Measurements from ENCODE around the gene HECTD4.
"Not testable (repeated sequence)": the region's sequence is repeated elsewhere in the genome, so short reads cannot be mapped to it uniquely, and the experiment has no call there.

The HECTD4 gene, protein sequence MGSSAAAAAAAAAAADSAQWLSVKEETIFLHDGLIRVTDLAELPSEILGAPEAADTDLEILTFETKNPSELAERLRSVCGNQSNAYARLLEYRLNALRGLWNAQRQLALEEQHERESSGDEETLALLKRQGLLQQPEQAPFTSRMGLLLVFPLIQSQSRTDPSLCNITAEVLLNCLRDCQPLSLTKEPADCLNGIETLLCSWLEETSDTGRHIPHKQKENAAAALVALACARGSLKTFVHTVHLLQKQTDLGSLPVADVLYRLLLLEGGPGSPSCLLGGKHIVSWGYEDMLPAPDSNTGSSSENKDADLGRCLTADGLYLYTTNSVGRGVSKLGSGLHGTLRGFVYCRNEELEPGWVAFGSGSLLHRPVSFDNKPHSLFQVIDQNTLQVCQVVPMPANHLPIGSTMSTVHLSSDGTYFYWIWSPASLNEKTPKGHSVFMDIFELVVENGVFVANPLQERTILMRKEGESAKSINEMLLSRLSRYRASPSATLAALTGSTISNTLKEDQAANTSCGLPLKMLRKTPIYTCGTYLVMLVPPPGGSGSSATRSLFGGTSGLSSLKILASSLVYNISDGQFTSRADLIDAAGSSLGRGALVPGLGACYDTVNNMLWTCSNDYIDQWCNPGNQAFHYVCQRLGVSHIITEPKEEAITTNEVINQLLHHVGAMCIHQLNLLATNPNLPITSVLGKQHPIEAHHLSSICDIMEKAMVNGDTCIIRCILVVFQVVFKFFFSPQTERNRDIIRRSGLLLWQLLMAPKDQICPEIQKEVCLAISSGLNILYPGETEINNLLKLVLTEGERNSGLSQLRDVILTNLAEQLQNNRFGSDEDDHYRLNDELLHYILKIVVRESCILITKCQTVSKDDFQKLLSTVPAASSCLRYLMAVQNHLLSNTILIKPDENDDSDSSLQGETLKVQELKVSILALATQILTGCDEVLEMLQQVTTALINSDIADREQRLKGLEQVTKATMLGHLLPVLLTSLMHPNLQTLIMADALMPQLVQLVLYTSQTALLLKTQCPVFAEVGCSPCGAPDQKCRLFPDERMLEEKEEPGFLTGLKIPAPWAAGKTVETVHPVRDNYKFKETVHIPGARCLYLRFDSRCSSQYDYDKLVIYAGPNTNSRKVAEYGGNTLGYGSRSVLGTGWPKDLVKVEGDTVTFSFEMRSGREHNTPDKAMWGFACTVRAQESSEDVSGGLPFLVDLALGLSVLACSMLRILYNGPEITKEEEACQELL (N-terminal part only)

DNA sequence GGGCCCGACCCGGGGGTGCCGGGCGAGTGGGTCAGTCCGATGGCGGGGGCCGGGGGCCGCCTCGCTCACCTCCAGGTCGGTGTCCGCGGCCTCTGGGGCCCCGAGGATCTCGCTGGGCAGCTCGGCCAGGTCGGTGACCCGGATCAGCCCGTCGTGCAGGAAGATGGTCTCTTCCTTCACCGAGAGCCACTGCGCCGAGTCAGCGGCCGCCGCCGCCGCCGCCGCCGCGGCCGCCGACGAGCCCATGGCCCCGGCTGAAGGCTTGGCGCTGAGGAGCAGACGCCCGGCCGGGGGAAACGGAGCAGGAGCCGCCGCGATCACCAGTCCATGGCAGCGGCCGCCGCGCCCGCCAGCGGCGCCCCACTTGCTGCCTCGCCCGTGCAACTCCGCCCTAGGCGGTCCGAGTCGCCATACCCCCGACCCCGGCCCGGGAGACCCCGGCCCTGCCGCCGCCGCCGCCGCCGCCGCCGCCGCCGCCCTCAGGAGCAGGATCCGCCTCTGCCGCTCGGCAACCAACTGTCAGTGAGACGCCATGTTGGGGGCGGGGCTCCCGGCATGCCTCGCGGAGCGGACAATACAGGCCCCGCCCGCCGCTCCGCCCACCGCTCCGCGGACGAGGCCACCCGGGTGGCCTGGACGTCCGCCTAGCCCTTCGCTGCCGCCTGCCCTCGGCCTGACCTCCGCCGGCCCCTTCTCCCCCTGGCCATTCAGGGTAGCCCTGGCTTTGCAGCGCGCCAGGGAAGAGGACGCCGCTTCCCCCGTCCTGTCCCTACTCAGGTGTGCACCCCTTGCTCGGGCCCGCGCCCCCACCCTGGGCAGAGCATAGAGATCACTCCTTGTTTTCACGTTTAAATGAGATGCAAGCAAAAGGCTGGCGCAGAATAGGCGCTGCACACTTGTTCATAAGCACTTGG is at the start of gene HECTD4:
HECTD4 (minus strand) TSS at position 549 of the 914 bp plus-strand sequence; CDS start at position 246, 303 bp downstream.
- DNase-seq (ENCODE audit: low read depth): peak; percentile 89

DNA sequence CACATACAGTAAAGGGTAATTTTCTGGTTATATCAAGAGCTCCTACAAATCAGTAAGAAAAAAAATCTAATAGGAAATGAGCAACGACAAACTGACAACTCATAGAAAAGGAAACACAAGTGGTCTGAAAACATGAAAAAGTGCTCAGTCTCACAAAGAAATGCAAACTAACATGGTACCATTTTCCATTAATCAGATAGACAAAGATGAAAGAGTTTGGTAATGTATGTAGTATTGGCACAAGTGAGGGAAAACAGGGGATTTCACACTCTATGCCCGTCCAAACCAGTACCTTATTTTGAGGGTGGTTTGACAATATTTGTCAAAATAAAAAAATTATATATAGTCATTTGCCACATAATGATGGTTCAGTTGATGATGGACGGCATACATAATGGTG is 49.7 kb upstream of the HECTD4 start:
- no peak for DNase-seq (ENCODE audit: low read depth)

DNA sequence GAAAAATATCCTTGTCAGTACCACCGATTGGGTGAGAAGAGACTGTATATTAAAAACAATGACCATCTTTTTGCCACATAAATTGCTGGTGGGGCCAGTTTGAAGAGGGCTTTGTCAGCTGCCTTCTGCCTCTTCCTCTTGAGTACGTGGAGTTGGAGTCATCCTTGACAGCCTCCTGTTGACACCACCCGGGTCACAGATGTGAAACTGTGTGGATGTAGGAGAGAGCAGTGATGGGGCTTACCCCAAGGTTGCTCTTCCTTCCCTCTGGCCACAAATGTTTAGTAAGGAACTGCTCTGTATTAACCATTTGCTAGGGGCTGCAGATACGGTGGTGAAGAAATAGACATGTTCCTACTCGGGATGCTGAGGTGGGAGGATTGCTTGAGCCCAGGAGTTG is 48.7 kb upstream of the HECTD4 start:
- no peak for DNase-seq (ENCODE audit: low read depth)

DNA sequence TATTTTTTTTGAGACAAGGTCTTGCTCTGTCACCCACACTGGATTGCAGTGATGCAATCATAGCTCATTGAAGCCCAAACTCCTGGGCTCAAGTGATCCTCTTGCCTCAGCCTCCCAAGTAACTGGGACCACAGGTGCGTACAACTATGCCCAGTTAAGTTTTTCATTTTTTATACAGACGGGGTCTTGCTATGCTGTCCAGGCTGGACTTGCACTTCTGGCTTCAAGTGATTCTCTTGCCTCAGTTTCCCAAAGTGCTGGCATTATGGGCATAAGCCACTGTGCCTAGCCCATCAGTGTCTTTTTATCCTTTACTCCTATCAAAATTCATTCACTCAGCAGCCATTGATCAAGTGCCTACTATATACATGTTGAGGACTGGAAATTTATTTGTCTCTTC is 45.5 kb upstream of the HECTD4 start:
- DNase-seq (ENCODE audit: low read depth): no peak

DNA sequence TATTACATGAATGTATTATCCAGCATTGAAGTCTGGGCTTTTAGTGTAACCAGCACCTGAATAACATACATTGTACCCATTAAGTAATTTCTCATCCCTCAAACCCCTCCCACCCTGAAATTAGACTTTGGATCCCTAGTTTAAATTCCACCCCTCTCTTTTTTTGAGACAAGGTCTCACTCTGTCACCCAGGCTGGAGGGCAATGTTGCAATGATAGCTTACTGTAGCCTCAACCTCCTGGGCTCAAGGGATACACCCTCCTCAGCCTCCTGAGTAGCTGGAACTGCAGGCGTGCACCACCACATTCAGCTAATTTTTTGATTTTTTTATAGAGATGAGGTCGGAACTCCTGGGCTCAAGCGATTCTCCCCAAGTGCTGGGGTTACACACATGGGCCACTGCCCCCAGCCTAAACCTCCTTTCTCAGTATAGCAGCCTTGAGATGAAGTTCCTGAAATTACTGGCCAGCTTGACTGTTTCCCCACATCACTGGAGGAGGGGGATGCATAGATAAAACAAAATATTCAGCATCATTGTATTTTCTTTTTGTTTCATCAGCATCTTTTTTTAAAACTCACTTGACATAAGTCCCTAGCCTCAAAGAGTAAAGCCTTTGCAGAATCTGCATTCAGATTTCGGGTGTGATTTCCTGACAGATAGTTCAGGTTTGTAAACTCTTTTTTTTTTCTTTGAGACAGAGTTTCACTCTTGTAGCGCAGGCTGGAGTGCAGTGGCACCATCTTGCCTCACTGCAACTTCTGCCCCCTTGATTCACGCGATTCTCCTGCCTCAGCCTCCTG is 43.6 kb upstream of the HECTD4 start:
- no peak for DNase-seq (ENCODE audit: low read depth)

DNA sequence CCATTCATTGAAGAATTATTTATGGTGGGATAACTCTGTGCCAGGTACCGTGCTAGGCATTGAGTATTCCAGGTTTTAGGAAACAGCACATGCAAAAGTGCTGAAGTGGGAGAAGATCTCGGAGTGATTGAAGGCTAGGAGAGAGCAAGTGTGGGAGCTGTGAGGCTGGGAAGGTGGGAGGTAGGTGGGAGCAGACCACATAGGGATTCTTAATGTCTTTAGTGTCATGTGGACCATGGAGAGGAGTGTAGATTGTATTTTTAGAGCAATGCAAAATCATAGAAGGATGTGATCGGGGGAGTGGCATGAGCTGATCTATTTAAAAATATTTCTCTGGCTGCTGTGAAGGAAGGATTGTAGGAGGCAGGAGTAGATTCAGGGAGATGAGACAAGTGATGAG is 41.9 kb upstream of the HECTD4 start:
- no peak for DNase-seq (ENCODE audit: low read depth)

DNA sequence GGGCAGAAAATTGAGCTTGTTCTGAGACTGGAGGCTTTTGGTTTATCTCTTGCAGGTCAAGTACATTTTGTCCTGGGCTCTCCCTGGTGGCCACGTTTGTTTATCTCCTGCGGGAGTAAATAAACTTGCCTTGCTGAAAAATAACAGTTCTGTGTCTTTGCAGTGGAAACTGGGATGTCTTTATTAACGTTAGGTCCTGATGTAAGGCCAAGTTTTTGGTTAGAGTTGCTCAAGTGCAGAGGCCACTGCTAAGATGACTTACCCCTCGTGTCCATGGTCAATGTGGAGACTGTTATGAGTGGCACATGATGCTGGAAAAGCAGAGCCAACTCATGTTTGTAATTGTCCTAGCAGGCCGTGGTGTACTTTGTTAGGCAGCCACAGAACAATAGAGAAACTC is 40.3 kb upstream of the HECTD4 start:
- DNase-seq (ENCODE audit: low read depth): peak; percentile 10

DNA sequence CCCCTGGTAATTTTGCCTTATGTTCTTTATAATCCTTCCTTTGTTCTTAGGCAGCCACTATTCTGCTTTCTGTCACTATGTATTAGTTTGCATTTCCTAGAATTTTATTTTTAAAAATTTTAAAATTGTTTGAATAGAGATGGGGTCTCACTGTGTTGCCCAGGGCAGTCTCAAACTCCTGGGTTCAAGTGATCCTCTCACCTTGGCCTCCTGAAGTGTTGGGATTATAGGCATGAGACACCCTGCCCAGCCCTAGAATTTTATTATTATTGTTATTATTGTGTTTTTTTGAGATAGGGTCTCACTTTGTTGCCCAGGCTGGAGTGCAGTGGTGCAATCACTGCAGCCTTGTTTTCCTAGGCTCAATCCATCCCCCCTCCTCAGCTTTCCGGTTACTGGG is 39.1 kb upstream of the HECTD4 start:
- no peak for DNase-seq (ENCODE audit: low read depth)

DNA sequence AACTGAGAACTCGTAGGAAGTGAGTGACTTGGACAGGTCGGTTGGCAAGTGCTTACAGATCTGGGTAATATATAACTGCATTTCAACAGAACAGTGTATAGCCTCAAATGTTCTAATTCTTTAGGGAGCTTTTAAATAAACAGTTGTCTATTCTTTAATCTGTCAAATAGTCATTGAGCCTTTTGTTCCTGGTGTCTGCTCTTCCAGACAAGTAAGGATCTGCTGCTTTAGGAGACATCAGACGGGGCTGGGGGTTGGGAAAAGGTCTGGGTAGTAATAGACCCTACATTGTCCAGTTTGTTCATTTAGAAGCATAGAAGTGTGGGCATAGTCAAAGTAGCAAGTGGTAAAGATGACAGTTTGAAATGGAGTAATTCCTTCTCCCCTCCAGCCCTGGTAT is 38.5 kb upstream of the HECTD4 start:
- DNase-seq (ENCODE audit: low read depth): no peak

DNA sequence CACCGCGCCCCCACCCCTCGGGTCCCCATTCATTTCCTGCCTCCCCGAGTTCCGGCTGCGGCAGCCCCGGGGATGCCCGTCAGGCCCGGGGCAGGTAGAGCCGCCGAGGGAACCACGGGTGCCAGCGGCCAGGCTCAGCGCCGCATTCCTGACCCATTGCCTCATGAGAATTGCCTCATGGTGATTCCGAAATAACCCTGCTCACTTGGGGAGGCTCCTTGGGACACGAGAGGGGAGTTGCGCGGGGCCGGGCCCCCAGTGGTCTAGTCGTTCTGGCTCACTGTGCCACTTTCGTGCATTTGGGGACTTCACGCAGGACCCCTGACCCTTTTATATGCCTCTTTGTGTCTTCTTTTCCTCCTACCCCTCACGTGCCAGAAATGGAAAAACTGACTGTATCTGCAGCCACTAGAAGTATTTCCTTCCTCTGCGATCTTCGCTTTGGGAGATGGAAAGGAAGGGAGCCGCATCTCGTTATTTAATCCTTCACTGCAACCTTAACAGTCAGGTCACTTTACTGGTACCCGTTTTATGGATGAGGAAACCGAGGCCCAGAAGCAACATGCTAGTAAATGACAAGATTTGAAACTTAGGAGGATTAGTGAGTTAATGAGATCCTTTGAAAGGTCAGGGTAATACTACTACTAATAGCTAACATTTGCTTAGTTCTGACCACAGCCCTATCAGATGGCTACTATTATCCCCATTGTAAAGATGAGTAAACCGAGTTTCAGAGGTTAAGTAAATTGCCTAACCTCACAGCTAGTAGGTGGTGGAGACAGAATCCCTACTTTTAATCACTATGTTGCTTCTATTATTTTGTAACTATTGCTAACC is 37.3 kb upstream of the HECTD4 start:
- DNase-seq (ENCODE audit: low read depth): peak; percentile 89

DNA sequence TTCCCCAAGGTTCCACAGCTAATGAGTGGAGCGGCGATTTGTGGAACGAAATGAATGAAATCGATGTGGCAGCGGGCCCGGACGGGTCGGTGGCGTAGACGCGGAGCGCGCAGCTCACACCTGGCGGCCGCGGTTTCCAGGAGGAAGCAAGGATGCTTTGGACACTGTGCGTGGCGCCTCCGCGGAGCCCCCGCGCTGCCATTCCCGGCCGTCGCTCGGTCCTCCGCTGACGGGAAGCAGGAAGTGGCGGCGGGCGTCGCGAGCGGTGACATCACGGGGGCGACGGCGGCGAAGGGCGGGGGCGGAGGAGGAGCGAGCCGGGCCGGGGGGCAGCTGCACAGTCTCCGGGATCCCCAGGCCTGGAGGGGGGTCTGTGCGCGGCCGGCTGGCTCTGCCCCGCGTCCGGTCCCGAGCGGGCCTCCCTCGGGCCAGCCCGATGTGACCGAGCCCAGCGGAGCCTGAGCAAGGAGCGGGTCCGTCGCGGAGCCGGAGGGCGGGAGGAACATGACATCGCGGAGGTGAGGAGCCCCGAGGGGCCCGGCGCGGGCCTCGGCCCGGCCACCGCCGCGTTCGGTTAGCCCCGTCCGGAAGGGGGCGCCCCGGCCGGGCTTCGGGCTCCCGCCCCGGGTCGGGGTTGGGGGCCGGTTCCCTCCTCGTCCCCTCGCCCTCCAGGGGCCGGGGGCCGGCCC is 36.5 kb upstream of the HECTD4 start, which contains the start of gene PTPN11:
PTPN11 (plus strand) TSS at position 340 of the 689 bp plus-strand sequence; CDS start at position 505, 165 bp downstream.
- DNase-seq (ENCODE audit: low read depth): peak; percentile 86

DNA sequence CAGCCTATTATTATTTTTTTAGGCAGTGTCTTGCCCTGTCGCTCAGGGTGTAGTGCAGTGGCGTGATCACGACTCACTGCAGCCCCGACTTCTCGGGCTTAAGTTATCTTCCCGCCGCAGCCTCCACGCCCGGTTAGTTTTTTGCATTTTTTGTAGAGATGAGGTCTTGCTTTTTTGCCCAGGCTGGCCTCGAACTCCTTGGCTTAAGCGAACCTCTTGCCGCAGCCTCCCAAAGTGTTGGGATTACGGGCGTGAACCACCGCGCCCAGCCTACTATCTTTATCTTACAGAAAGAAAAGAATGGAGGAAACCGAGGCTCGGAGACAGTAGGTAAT is 36.0 kb upstream of the HECTD4 start:
- no peak for DNase-seq (ENCODE audit: low read depth)

DNA sequence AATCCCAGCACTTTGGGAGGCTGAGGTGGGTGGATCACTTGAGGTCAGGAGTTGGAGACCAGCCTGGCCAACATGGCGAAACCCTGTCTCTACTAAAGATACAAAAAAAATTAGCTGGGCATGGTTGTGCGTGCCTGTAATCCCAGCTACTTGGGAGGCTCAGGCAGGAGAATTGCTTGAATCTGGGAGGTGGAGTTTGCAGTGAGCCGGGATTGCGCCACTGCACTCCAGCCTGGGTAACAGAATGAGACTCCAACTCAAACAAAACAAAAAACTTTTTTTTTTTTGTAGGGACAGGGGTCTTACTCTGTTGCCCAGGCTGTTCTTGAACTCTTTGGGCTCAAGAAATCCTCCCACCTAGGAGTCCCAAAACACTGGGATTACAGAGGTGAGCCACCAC is 33.2 kb upstream of the HECTD4 start:
- DNase-seq (ENCODE audit: low read depth): not testable (repeated sequence)

DNA sequence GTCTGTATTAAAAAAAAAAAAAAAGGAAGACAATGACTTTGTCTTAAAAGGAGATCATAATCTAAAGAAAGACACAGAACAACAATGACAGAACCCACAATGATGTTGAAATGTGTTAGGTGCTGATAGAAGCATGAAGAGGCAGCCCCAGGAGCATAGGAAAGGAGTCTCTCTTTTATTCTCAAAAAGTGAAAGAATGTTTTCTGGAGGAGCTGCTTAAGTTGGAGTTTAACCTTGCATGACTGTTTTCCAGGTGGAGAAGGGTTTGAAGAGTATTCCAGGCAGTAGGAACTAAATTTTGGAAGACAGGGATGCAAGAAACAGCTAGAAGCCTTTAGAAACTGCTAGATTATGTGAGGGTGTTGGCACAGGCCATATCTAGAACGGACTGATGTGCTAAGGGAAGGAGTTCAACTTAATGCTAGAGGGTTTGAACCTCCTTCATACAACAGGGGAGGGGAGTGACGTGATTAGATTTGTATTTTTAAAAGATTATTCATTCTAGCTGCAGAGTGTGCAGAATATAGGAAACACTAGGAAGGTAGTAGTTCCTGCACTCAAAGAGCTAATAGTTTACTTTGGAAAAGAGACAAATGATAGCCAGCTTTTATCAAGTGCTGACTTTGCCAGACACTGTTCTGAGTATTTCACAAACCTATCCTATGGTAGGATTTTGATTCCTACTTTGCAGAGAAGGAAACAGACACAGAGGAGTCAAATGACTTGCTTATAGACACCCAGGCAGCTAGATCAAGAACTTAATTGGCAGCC is 31.8 kb upstream of the HECTD4 start:
- DNase-seq (ENCODE audit: low read depth): no peak

DNA sequence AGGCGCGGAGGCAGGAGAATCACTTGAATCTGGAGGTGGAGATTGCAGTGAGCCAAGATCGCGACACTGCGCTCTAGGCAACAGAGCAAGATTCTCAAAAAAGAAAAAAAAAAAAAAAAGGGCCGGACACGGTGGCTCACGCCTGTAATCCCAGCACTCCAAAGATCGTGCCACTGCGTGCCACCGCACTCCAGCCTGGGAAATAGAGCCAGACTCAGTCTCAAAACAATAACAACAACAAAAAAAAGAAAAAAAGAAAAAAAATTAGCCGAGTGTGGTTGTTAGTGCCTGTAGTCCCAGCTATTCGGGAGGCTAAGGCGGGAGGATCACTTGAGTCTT is 27.6 kb upstream of the HECTD4 start:
- DNase-seq (ENCODE audit: low read depth): no peak

DNA sequence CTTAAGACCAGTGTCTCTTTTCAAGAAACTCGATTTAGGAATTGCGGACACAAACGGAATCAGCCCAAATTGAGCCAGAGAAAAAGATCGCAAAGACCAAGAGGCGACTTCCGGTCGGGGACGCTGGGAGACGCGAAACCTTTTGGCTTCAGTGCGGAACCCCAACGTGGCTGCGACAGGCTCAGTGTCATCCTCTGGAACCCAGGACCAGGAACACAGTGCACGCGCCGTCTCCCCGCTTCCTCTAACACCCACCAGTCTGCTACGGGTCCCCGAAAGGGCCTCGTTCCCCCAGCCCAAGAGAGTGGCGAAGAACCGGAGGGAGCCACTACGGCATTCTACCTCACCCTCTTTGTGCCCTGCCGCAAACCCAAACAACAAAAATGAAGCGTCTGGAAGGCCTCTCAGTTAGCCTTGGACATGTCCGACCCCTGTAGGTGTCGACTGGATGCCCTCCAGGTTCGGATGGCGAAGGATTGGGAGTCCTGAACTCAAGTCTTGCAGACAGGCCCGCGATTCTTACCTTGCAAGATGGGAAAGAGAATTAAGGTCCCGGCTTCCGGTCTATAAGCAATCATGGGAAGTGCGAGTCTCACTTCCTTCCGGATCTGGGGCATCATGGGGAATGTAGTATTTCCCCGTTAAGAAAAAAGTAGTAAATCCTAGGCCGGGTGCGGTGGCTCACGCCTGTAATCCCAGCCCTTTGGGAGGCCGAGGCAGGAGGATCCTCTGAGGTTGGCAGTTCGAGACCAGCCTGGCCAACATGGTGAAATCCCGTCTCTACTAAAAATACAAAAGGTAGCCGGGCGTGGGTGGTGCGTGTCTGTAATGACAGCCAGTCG is 27.1 kb upstream of the HECTD4 start, which contains the start of gene RPL6:
RPL6 (minus strand) TSS at position 542 of the 842 bp plus-strand sequence. CDS start 949 bp downstream, outside the sequence.
- peak; percentile 94 for DNase-seq (ENCODE audit: low read depth)

DNA sequence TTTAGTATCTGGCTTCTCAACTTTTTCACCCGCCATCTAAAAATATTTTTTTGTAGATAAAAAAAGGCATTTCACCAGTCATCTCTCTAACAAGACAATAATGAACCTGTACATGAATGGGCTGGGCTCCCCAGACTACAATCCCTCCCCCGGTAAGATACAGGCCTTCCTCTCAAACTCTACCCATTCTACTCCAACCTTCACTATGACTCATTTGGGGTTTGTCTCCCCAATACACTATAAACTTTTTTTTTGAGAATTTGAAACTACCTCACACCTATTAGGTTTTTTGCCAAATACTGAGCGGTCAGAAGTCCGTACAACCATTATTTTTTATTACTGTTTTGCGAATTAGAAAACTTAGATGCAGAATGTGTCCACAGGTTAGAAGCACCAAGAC is 26.4 kb upstream of the HECTD4 start:
- no peak for DNase-seq (ENCODE audit: low read depth)
